Skin epidermis (tissue), 12 donors: Measurements from ENCODE around the gene KANK4.
A peak's percentile ranks its signal among the peaks of the same experiment; 100 is the strongest.
"Not testable (repeated sequence)": the region's sequence is repeated elsewhere in the genome, so short reads cannot be mapped to it uniquely, and the experiment has no call there.

Experiments
- H3K27ac ChIP-seq, 21 experiments: fragments of 200-600 bp; sonication (generic) in 11 of 21; one replicate each; pipeline ENCODE4 v1.5.0; 2020; ENCODE audit warnings: mild to moderate bottlenecking in 3 of 21, inconsistent platforms in 2 of 21, moderate library complexity in 2 of 21
- H3K4me3 ChIP-seq, 7 experiments: fragments of 200-600 bp; sonication (generic) in 2 of 7; one replicate each; pipeline ENCODE4 v1.5.0; 2020; ENCODE audit warnings: inconsistent platforms in 2 of 7, mild to moderate bottlenecking in 2 of 7, moderate library complexity in 1 of 7

KANK4 gene

GRCh38 chr1:62245201-62245600, 74.0 kb downstream of the KANK4 start:
- no peak overlapping the region for H3K4me3 ChIP-seq
- H3K27ac ChIP-seq = no peak overlapping the region

GRCh38 chr1:62244380-62244779, 74.9 kb downstream of the KANK4 start:
- H3K27ac ChIP-seq, H3K4me3 ChIP-seq: not testable (repeated sequence)

DNA sequence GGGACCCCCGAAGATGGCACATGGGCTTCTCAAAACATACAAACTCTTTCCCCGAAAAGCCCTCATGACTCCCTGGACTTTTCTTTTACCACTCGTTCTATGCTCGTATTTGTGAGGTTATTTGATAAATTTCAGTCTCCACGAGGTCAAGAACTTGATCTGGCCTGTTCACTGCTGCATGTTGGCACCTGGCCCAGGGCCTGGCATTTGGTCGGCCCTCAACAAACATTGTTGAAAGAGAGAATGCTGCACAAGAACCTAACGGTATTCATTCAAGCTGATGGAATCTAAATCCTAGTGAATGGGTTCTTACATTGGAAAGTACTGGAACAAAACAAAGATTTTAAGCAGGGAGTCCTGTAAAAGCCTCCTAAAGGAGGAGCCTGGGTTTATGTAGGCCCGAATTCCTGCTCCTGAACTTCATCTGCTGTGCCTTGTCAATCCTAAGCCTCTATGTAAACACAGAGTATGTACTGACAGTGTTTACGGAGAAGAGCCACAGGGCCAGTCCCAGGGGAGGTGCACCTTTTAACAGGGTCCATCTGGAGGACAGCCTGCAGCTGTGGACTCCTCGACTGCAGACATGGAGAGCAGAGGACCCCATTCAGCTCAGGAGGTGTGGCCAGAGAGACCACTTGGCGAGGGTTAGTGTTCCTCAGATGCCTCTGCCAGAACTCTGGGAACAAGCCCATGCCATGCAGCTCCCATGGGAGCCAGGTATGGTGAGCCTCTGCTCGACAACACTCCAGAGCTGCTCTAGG, 77.7 kb downstream of the KANK4 start:
- no peak overlapping the region for H3K4me3 ChIP-seq
- no peak overlapping the region for H3K27ac ChIP-seq

DNA sequence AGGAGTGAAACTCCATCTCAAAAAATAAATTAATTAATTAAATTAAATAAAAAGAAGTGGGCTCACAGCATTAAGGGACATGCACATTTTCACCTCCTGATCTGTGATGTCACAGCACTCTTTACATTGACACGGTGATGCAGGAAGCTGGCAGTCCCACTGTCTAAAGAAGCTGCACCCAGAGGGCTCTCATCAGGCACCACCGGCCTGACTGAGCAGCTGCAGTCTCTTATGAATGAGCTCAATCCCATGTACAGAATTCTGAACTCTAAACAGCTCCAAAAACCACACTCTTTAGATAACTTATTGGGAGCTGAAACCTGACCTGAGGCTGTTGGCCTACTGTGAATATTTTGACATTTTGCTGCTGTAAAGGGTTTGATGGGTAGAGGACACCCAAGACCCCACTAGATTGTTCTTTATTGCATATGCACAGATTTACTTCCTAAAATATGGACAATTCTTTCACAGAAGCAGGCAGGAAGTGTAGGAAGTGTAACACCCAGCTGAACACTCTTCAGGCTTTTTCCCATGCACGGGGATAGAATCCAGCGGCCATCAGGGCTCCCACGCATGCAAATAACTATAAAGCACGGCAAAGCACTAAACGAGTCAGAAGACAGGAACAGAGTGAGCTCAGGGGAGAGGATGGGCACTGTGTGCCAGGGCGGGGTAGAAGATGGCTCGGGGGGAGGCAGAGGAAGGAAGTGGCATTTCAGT, 78.4 kb downstream of the KANK4 start:
- no peak overlapping the region for H3K27ac ChIP-seq
- no peak overlapping the region for H3K4me3 ChIP-seq

GRCh38 chr1:62239652-62240403, 79.4 kb downstream of the KANK4 start:
- H3K27ac ChIP-seq, H3K4me3 ChIP-seq: not testable (repeated sequence)

DNA sequence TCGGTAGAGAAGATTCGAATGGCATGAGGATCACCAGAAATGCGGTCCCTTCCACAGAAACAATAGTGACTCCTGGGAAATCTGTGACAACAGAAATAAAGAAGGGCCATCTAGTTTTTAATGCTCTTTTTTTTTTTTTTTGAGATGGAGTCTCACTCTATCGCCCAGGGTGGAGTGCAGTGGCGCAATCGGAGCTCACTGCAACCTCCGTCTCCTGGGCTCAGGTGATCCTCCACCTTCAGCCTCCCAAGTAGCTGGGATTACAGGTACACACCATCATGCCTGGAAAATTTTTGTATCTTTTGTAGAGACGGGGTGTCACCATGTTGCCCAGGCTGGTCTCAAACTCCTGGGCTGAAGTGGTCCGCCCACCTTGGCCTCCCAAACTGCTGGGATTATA, 80.7 kb downstream of the KANK4 start:
- no peak overlapping the region for H3K27ac ChIP-seq

DNA sequence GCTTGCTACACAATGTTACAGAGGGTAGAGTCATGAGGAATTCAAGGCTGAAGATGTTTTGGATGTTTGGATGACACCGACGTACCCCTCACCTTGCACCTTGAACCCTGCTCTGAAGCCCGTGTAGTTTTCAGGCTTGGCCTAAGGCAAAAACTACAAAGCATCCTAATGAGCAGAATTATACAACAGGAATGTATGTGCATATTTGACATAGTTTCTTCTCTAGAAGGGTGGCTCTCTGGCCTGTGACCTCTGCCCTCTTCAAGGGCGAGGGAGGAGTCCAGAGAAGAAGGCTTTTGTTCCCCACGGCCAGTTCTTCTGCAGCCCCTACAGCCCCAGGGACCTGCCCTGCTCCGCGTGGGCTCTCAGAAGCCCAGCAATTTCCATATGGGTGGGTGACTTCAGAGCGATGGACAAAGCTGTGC, 81.3 kb downstream of the KANK4 start:
- Histone ChIP-seq H3K27ac (no peak overlapping the region), H3K4me3 (no peak overlapping the region)

More for the DNA sequence above, 80.7 kb downstream of the KANK4 start:
- no peak overlapping the region for H3K4me3 ChIP-seq

GRCh38 chr1:62237361-62237760, 81.9 kb downstream of the KANK4 start:
- Histone ChIP-seq H3K4me3 (no peak overlapping the region), H3K27ac (peak overlapping the region in 1 of 21 experiments; percentile 52)

- no peak overlapping the region for H3K27ac ChIP-seq
Observed at GRCh38 chr1:62235576-62235975, 83.7 kb downstream of the KANK4 start.

DNA sequence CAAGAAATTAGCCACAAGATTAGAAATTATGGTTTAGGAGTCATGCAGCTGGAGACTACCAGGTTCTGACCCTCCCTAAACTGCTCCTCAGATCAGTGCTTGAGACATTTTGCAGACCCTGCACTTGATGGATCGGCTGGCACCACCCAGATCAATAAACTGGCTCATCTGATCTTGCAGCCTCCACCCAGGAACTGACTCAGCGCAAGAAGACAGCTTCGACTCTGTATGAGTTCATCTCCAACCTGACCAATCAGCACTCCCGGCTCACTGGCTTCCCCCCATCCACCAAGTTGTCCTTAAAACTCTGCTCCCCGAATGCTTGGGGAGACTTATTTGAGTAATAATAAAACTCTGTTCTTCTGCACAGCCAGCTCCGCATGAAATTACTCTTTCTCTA, 84.5 kb downstream of the KANK4 start:
- Histone ChIP-seq H3K27ac (no peak overlapping the region), H3K4me3 (no peak overlapping the region)

More at GRCh38 chr1:62235576-62235975, 83.7 kb downstream of the KANK4 start:
- H3K4me3 ChIP-seq = no peak overlapping the region

- no peak overlapping the region for H3K27ac ChIP-seq
- no peak overlapping the region for H3K4me3 ChIP-seq
Observed at GRCh38 chr1:62233926-62234450, 85.2 kb downstream of the KANK4 start.

GRCh38 chr1:62232871-62233278, 86.4 kb downstream of the KANK4 start:
- Histone ChIP-seq H3K27ac (no peak overlapping the region), H3K4me3 (no peak overlapping the region)

- H3K4me3 ChIP-seq = no peak overlapping the region
- H3K27ac ChIP-seq = no peak overlapping the region
Observed at GRCh38 chr1:62230718-62231117, 88.5 kb downstream of the KANK4 start.

DNA sequence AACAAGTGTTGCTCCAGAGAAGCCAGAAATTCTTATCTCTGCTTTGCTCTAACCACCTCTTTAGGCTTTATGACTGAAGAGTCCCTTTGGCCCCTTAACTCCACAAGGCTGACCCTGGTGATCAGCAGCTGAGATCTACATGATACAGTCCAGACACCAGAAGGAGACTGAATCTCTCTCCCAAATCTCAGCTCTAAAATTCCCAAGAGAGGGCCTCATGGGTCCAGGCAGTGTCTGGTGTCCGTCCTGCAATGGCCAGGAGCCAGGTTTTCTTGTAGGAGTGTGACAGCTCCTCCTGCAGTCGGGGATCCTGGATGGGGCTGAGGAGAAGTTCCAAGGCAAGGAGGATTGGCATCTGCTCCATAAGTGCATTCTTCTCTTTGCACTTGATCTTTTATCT, 89.3 kb downstream of the KANK4 start:
- Histone ChIP-seq H3K27ac (no peak overlapping the region), H3K4me3 (no peak overlapping the region)

DNA sequence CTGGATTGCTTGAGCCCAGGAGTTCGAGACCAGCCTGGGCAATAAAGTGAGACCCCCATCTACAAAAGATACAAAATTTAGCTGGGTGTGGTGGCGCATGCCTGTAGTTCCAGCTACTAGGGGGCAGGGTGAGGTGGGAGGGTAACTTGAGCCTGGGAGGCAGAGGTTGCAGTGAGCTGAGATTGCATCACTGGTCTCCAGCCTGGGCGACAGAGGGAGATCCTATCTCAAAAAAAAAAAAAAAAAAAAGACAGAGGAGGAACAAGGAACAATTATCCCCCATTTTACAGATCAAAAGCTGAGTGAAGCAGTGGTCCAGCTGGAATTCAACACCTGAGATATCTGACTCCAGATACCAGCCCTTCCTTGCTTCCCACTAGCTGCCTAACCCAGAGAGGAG, 89.8 kb downstream of the KANK4 start:
- no peak overlapping the region for H3K27ac ChIP-seq

GRCh38 chr1:62228883-62229187, 90.4 kb downstream of the KANK4 start:
- no peak overlapping the region for H3K27ac ChIP-seq
- H3K4me3 ChIP-seq = no peak overlapping the region

More for the DNA sequence above, 89.8 kb downstream of the KANK4 start:
- H3K4me3 ChIP-seq = no peak overlapping the region

DNA sequence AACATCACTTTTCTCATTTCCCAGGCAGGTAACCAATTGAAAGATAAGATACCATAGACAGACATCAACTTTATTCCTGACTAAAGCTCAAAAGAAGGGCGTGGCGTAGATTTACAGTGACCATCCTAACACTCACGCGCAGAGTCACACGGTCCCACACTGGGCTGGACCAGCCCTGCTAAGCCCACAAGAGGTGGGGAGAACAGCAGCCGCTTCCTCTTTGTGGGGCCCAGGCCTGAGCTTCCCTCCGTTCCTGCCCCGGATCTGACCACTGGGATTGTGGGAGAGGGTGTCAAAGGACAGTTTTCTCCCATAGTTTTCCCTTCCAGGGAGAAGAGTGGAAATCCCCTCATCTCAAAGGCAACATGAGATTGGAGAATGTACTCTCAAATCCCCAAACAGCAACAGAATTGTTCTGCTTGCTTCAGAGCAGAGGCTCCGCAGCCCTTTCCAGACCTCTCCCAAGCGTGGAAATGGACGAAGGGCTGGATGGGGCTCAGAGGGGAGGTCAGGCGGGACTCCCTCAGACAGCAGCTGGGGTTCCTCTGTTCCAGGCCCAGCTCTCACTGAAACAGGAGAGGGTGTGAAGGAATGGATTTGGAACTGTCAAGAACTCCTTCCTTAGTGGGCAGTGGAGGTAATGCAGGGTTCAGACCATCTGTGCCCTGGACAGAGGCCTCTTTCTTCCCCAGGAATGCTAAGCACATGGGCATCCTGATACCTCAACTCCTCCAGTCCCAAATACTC, 90.9 kb downstream of the KANK4 start:
- no peak overlapping the region for H3K27ac ChIP-seq
- no peak overlapping the region for H3K4me3 ChIP-seq

DNA sequence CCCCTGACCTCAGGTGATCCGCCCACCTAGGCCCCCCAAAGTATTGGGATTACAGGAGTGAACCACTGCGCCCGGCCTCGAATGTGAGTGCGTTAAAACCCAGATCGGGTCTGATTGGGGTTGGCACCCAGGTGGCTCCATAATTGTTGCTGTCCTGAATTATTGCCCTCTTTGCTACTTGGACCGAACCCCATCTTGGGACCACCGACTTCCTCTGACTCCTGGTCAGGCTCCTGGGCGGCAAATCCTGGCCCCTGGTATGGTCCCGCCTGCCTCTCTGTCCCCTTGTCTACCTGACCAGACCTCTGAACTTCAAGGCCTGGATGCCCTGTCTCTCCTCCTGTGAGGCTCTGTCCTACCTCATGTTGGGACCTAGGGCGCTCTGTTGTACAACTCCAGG, 91.7 kb downstream of the KANK4 start:
- no peak overlapping the region for H3K27ac ChIP-seq
- H3K4me3 ChIP-seq = no peak overlapping the region

DNA sequence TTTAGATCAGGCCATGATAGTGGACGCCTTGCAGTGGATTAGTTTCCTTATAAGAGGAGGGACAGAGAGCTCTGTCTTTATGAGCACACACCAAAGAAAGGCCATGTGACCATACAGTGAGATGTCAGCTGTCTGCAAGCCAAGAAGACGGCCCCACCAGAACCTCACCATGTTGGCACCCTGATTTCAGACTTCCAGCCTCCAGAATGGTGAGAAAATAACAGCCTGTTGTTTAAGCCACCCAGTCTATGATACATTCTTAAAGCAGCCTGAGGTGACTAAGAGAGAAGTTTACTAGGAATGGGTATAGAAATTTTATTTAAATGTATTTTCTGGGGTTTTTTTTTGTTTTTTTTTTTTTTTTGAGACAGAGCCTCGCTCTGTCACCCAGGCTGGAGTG, 95.1 kb downstream of the KANK4 start:
- no peak overlapping the region for H3K4me3 ChIP-seq
- H3K27ac ChIP-seq = no peak overlapping the region

DNA sequence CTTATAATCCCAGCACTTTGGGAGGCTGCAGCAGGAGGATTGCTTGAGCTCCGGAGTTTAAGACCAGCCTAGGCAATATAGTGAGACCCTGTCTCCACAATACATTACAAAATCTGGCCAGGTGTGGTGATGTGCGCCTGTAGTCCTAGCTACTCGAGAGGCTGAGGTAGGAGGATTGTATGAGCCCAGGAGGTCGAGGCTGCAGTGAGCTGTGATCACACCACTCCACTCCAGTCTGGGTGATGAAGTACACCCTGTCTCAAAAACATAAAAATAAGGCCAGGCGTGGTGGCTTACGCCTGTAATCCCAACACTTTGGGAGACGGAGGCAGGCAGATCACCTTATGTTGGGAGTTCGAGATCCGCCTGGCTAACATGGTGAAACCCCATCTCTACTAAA, 96.9 kb downstream of the KANK4 start:
- H3K4me3 ChIP-seq = no peak overlapping the region
- no peak overlapping the region for H3K27ac ChIP-seq
